GM21447 (cell line): ENCODE measurements around the gene ZNF81.
"Not testable (repeated sequence)": the region's sequence is repeated elsewhere in the genome, so short reads cannot be mapped to it uniquely, and the experiment has no call there.

Experiments
- ATAC-seq: cut with Tn5 transposase; IDR thresholded peaks from one replicate; pipeline ENCODE4 v1.9.1; 2021; ENCODE audit not compliant: unreplicated experiment

The ZNF81 gene

DNA sequence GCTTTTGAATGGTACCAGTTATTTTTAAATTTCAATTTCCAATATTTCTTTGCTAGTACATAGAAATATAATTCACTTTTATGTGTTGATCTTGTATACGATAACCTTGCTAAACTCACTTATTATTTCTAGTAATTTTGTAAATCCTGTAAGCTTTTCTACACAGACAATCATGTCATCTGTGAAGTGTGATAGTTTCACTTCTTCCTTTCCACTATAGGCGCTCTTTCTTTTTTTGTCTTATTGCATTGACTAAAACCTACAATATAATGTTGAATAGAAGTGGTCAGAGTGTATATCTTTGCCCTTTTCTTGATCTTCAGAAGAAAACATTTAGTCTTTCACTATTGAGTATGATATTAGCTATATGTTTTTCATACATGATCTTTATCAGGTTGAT is 90.5 kb downstream of the ZNF81 start:
- no peak for ATAC-seq

DNA sequence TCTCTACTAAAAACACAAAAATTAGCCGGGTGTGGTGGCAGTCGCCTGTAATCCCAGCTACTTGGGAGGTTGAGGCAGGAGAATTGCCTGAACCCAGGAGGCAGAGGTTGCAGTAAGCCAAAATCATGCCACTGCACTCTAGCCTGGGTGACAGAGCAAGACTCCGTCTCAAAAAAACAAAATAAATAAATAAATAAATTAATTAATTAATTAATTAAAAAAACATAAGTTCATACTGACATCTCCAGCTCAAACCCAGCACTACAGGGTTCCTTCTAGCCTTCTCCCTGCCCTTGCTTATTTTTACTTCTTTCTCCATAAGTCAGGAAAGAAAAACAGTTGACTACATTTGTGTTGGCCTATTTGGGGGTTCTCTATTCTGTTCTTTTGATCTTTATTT is 95.3 kb downstream of the ZNF81 start:
- ATAC-seq = not testable (repeated sequence)

GRCh38 chrX:47933946-47934345 is 97.2 kb downstream of the ZNF81 start:
- no peak for ATAC-seq

- no peak for ATAC-seq
Measured at GRCh38 chrX:47936224-47936939, 99.7 kb downstream of the ZNF81 start.

- ATAC-seq = no peak
Measured at GRCh38 chrX:47936940-47937317, 100.2 kb downstream of the ZNF81 start.

GRCh38 chrX:47940448-47940847 is 103.7 kb downstream of the ZNF81 start:
- ATAC-seq = no peak

GRCh38 chrX:47941423-47941822 is 104.7 kb downstream of the ZNF81 start:
- ATAC-seq = no peak

DNA sequence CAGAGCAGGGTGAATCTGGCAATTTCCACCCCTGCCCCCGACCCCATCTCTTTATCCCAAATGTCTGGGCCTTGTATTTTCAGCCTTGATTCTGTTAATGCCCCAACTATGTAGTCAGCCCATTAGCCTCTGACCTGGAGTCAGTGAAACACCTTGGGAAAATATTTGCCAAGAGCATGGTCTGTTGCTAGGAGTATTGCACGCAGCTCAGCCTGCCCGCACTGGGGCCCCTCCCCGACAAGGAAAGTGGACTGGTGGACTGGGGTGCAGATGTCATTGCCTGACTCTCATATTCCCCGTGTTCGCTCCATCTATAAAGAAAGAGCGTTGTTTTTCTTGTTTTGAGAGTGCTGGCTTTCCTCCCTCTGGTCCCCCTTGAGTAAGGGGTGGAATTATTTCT is 118.6 kb downstream of the ZNF81 start:
- not testable (repeated sequence) for ATAC-seq

DNA sequence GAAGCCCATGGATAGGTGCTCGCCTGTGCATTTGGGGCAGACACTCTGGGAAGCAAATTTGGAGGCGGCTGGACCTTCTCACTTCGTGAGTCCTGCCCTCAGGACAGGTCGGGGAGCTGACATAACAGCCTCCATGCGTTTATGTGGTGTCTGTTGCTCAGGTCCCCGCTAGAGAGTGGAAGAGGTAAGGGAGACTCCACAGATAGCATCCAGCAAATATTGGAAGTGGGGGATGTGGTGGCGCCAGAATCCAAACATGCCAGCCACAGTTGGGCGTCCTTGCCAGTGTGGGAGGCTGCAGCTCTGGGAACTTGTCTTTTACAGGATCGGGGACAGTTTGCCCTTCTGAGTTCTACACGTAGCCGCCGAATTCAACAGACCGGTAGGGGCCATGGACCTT is 119.3 kb downstream of the ZNF81 start:
- ATAC-seq = no peak

GRCh38 chrX:47958206-47958605 is 121.5 kb downstream of the ZNF81 start:
- not testable (repeated sequence) for ATAC-seq

- ATAC-seq = no peak
Measured at GRCh38 chrX:47958761-47959342, 122.2 kb downstream of the ZNF81 start.

GRCh38 chrX:47960406-47960805 is 123.7 kb downstream of the ZNF81 start:
- no peak for ATAC-seq

DNA sequence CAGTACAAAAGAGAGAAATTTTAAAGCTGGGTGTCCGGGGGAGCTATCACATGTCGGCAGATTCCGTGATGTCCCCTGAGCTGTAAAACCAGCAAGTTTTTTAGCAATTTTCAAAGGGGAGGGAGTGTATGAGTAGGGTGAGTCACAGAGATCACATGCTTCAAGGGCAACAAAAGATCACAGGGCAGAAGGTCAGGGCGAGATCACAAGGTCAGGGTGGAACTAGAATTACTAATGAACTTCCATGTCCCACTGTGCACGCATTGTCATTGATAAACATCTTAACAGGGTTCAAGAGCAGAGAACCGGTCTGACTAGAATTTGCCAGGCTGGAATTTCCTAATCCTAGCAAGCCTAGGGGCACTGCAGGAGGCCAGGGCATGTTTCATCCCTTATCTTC is 125.1 kb downstream of the ZNF81 start:
- not testable (repeated sequence) for ATAC-seq

DNA sequence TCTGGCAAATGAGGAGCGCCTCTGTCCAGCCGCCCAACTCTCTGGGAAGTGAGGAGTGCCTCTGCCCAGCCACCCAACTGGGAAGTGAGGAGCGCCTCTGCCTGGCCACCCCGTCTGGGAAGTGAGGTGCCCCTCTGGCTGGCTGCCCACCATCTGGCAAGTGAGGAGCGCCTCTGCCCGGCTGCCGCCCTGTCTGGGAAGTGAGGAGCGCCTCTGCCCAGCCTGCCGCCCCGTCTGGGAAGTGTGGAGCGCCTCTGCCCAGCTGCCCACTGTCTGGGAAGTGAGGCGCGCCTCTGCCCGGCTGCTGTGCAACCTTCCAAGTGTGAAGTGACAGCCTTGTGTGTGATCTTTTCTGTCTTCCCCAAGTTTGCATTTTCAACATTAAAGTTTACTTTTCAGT is 128.8 kb downstream of the ZNF81 start:
- ATAC-seq = not testable (repeated sequence)
